ENCODE results near the gene HES5.
"Not testable (repeated sequence)": the region's sequence is repeated elsewhere in the genome, so short reads cannot be mapped to it uniquely, and the experiment has no call there.

Gene HES5

DNA sequence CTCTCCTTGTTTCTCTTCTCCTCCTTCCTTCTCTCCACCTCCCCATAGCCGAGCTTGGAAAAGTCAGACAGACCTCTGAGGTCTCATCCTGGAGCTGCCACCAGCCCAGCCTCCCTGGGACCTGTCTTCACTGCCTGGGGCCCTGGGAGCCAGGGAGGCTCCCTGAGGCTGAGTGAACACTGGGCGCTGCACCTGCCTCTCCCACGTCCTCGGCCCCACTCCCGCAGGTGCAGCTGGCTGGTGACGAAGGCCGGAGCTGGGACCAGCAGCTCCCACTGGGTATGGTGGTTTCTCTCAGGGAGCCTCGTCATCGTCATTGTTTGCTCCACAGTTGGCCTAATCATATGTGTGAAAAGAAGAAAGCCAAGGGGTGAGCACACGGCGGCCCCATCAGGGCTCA, 31.4 kb upstream of the HES5 start:
- no peak for DNase-seq (ENCODE audit: low read depth in 4 of 4, low spot score in 1 of 4)

DNA sequence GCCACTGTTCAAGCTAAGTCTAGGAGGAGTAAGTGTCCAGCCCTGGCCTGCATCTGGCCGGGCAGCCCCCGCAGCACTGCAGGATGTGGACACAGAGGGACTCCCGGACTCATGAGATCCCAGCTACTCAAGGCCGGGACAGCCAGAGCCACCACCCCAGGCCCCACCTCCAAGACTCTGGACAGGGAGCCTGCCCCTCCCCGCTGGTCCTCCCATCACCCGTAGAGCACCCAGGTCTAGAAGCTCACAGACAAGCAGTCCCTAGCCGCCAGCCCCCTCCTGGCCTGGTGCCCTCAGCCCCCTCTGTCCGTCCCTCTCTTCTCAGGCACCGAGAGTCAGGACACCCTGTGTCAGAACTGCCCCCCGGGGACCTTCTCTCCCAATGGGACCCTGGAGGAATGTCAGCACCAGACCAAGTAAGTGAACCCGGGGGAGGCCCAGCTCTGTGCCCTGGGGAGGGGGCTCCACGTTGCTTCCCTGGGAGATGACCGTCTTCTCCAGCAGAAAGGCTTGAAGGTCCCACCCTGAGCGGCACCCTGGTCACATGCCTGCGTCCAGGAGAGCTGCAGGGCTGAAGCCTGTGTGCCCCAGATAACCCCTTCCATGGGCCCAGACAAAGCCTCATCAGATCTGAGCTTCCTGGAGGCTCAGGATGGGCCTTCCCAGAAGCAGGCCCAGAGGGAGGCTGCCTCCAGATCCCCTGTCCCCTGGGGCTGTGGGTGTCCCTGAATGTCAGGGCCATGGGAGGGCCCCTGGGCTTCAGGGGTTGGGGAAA, 30.4 kb upstream of the HES5 start:
- no peak for DNase-seq (ENCODE audit: low read depth in 4 of 4, low spot score in 1 of 4)

DNA sequence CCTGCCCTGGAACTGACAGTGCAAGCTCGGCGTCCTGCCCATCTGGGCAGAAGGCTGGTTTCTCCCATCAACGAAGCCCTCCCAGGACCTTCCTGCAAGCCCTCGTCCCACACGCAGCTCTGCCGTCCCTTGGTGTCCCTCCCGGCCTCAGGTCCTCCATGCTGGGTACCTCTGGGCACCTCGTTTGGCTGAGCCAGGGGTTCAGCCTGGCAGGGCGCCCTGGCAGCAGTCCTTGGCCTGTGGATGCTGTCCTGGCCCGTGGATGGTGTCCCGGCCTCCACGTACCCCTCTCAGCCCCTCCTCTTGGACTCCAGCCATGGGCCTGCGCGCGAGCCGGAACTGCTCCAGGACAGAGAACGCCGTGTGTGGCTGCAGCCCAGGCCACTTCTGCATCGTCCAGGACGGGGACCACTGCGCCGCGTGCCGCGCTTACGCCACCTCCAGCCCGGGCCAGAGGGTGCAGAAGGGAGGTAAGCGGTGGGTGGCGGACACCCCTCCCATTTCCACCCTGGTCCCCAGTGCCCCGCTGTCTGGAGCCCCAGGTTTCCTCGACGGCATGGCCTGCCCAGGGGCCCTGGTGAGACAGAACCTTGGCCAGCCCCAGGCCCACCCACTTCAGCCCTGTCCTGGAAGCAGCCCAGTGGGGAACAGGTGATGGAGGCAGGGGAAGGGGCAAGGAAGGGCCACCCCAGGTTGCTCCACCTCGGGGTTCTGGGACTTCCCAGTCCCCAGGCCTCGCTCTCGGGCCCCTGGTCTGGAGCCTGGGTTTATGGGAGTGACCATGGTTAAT, 29.6 kb upstream of the HES5 start:
- DNase-seq (ENCODE audit: low read depth in 4 of 4, low spot score in 1 of 4), result no peak

DNA sequence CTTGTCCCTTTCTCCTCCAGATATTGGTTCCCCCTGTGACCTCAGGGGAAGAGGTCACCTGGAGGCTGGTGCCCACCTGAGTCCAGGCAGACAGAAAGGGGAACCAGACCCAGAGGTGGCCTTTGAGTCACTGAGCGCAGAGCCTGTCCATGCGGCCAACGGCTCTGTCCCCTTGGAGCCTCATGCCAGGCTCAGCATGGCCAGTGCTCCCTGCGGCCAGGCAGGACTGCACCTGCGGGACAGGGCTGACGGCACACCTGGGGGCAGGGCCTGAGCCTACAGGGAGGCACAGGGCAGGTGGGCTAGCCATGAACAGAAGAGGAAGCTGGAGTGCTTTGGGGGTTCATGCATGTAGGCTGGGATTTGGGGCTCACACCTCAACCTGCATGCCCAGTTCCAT, 28.8 kb upstream of the HES5 start:
- DNase-seq (ENCODE audit: low read depth in 4 of 4, low spot score in 1 of 4), result no peak

DNA sequence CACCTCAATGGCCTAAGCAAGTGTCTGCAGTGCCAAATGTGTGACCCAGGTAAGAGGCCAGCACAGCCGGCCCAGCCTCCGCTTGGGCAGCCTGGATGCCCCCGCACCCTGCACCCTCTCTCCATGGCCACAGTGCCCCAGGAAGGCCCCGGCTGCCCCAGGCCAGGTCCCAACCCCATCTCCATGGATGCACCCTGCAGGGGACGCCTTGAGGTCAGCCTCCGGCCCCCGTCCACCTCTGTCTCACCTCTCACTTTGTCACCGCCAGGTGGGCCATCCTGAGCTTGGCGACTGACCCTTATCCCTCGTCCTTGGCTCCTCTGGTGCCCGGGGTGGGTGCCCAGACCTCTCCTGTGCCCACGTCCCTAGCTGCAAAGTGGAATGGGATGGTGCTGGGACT, 28.4 kb upstream of the HES5 start:
- no peak for DNase-seq (ENCODE audit: low read depth in 4 of 4, low spot score in 1 of 4)

DNA sequence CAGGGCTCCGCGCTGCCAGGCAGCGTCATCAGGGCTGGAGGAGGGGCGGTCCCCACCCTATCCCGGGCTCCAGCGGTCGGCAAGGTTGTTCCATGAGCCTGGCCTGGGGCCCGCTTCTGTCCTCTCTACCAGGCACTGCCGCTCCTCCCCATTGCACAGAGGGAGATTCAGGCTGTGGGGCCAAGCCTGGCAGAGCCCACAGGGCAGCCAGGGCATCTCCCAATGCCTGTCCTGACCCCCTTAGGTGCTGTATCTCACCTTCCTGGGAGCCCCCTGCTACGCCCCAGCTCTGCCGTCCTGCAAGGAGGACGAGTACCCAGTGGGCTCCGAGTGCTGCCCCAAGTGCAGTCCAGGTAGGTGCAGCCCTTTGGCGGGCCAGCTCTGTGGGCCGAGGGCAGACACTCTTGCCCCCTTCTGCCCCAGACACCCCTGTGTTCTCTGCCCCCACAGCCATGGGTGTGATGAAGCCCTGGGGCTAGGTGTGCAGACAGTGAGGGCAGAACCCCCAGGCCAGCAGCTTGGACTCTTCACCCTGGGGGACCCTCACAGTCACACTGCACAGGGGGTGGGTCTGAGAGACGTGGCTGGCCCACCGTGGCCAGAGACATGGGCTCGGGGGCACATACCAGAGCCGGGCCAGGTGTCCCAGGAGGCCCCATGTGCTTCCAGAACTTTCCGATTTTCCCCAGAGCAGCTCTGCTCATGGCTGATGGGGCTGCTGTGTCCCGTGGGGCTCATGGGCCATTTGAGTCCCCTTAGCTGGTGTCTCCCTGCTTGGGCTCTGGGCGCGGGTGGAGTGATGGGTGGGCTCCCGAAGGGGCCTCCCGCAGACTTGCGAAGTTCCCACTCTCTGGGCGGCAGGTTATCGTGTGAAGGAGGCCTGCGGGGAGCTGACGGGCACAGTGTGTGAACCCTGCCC, 27.7 kb upstream of the HES5 start:
- DNase-seq (ENCODE audit: low read depth in 4 of 4, low spot score in 1 of 4), result no peak

DNA sequence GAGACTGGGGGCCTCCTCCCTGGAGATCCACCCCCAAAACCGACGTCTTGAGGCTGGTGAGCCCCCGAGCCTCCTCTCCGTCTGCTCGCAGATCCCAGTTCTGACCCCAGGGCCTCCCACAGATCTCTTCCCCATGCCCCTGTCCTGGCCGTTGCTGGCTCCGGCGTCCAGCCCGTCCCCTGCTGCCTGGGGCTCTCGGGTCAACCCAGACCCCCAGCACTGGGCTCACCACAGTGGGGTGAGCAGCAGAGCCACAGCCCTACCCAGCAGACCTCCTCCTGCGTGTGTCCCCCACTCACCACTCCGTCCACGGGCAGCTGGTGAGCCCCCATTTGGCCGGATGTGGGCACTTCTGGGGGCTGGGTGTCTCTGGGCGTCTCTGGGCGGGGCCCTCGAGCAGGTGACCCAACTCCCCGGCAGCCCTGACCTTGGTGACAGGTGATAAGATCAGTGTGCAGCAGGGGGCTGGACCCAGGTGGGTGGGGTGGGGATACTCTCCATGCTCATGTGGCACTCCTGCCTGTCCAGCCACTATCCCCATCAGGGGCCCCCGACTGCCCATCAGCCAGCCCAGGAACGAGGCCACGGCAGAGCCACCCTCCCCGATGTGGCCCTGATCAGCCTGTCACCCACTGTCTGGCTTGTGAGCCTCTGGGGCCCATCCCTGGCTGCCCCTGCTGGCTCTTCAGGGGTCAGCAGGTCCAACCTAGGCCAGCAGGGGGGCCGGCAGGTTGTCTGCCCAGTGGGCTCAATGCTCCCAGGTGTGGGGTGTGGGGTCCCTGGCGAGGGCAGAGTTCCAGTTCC, 26.8 kb upstream of the HES5 start:
- no peak for DNase-seq (ENCODE audit: low read depth in 4 of 4, low spot score in 1 of 4)

DNA sequence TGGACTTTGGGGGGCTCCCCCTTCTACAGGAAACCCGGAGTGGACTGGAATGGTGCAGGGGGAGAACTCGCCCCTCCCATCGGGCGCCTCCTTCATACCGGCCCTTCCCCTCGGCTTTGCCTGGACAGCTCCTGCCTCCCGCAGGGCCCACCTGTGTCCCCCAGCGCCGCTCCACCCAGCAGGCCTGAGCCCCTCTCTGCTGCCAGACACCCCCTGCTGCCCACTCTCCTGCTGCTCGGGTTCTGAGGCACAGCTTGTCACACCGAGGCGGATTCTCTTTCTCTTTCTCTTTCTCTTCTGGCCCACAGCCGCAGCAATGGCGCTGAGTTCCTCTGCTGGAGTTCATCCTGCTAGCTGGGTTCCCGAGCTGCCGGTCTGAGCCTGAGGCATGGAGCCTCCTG, 26.2 kb upstream of the HES5 start, which contains the start of gene TNFRSF14:
TNFRSF14 (plus strand) TSS at position 95 of the 401 bp plus-strand sequence; CDS start at position 389, 294 bp downstream.
- DNase-seq (ENCODE audit: low read depth in 4 of 4, low spot score in 1 of 4), result peak in 3 of 4 experiments; percentile 41 to 49 (median 46)

DNA sequence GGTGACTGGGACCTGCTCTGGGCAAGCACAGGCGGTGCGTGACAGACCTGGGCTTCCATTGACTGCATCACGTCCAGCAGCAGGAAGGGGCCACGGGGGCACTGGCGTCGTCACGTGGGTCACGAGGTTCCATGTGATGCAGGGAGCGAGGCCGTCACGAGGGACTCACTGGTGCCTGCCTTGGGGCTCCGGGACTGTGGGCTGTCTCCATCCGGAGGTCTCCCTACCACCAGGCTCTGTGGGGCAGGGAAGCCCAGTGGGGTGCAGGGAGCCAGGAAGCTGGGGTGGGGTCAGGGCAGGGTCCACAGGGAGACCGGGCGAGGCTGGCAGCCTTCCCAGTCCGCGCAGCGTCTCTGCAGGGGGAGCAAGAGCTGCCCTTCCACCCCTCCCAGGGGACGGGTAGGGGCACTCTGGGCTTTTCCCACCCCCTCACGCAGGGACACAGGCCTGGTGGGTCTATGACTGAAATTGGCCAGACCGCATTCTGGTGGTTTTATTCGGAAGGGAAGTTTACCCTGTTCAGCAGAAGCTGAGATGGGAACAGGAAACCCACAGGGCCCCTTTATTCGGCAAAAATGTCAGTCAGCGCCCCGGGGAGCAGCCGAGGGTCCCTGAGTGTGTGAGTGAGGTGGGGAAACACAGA, 25.7 kb upstream of the HES5 start:
- DNase-seq (ENCODE audit: low read depth in 4 of 4, low spot score in 1 of 4), result peak in 3 of 4 experiments; percentile 40 to 69 (median 59)

DNA sequence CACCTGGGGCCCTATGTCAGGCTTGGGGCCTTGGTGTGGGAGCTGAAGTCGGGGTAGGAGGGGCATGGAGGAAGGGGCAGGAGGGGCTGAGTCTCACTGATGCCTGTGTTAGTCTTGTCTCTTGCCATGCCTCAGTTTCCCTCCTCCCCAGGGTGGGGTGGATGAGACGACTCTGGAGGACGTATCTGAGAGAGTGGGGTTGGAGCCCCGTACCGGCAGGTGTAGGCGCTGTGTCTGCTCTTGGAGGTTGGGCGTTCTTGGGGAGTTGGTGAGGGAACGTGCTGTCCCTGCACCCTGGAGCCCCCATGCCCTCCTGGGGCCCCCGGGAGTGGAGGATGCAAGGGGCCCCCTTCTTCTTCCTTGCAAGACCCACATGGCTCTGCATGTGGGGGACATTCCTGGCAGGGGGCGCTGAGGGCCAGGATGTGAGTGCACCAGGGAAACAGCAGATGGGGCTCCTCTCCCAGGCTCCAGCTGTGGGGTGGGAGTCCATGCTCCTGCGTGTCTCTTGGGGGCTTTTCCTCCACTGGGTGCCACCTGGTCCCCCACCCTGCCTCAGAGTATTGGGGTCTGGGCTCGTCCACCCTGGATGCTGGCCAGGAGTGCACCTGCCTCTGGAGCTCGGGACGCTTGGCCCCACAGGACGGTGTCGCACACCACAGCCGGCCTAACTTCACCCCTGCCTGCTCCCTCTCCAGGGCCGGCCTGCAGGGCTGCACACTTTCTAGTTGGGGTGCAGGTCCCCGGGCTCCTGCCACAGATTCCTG, 24.7 kb upstream of the HES5 start:
- no peak for DNase-seq (ENCODE audit: low read depth in 4 of 4, low spot score in 1 of 4)

DNA sequence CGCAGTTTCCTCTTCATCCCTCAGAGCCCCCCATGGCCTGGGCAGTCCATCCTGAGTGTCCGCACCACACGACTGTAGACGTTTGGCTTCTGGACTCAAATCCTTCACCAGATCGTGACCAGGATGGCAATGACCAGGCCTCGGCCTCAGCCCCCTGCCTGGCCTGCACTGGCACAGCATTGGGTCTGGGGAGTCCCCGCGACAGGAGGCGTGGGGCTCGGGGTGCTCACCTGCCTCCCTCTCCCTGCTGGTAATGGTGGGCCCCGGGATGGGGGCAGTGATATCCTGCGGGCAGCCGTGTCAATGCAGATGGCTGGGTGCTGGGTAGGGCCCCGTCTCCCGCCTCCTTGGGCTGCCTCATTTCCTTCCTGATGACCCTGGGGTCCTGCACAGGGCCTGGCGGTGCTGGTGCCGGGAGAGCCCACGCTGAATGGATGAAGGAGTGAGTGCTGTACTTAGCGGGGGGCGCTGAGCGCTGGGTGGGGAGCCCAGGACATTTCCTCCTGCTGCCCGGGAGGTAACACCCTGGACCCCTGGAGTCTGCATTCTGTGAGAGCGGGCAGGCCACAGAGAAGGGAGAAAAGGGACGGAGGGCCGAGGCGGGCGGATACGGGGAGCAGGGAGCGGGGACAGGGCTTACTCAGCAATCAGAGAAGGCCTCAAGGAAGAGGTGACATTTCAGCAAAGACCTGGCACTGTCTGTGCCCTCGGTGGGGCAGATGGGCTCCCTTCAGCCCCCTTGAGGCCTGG, 24.0 kb upstream of the HES5 start:
- DNase-seq (ENCODE audit: low read depth in 4 of 4, low spot score in 1 of 4), result no peak

DNA sequence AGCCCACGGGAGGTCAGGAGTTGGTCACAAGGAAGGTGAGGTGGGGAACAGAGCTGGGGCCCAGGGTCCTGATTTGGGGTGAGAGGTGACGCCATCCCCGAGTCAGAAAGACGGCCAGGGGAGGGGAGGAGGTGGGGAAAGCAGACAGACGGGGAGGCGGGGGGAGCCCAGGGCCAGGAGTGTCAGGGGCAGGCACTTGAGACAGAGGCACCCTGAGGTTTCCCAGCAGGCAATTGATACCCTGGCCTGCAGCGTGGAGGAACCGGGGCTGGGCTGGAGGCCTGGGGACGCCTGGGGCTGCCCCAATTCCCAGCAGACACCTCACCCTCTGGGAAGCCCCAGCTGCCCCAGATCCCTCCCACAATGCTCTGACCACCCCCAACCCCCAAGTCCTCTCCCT, 23.0 kb upstream of the HES5 start:
- DNase-seq (ENCODE audit: low read depth in 4 of 4, low spot score in 1 of 4), result not testable (repeated sequence)

DNA sequence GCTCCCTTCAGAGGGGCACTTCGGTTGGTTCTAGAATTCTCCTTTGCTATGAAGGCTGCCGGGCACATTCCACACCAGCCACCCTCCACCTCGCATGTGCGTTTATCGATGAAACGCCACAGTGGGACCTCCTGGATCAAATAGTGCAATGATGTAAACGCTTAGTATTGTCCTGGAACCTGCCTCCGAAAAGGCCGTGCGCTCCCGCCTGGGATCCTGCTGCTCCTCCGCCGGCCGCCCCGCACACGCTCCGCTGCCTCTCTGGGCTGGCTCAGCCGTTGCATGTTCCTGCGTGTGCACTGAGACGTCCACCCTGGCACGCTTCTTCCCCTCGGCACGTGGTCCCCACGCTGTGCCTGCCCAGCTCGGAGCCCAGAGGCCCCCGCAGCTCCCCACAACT, 22.1 kb upstream of the HES5 start:
- no peak for DNase-seq (ENCODE audit: low read depth in 4 of 4, low spot score in 1 of 4)

DNA sequence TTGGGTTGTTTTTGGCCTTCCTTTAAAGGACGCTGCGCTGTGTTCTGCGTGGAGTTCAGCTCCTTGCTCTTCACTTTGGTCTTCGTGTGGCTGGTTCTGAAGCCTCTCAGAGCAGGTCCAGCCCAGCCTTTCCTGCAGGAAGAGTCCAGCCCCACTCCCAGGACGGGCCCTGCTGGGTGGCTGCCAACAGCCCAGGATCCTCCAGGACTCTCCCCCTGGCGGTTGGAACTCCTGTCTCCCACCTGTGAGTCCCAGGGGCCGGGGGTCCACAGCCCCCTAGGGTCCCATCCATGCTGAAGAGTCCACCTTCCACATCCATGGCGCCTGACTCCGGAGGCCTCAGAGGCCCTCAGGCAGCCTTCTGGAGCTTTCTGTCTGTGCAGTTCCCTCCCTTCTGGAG, 21.5 kb upstream of the HES5 start:
- not testable (repeated sequence) for DNase-seq (ENCODE audit: low read depth in 4 of 4, low spot score in 1 of 4)

DNA sequence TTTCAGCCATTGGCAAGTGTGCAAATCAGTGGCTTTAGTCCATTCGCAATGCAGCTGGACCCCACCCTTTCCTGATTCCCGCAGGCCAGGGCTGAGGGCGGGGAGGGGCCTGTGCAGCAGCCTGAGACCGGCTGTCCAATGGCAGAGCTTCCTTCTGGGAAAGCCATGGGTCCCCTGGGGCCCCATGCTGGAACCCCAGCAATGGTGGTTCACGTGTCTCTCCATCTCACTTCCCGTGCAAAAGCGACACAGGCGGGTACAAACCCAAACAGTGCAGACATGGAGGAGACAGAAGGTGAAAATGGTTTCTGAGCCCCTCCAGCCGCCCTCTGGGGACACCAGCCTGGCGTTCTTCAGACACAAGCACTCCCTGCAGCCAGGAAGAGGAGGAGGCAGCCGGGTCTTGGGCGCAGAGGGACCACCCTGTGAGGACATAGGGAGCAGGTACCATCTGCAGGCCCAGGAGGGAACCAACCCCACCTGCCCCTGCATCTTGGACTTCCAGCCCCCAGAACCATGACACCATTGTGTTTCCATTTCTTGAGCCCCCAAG, 20.3 kb upstream of the HES5 start:
- not testable (repeated sequence) for DNase-seq (ENCODE audit: low read depth in 4 of 4, low spot score in 1 of 4)

DNA sequence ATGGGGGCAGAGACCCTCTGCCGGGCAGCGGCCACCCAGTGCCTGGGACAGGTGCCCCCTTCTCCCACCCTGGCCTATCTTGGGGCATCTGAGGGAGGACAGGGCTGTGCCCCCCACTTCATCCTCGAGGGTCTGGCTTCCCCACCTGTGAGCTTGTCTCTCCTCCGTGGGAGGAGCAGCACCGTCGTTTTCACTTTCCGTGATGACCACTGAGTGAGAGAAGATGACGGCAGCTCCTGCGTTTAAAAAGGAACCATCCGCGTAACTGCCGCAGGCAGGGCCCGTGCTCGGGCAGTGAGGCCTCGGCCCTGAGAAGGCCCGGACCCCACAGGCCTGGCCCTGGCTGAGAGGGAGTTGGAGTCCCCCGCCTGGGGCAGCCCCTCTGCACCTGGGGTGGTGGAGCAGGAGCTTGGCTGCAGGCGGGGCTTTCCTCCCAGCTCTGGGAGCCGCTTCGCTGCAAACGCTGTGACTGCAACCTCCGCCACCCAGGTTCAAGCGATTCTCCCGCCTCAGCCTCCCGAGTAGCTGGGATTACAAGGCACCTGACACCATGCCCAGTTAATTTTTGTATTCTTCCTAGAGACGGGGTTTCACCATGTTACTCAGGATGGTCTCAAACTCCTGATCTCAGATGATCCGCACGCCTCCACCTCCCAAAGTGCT, 19.4 kb upstream of the HES5 start:
- not testable (repeated sequence) for DNase-seq (ENCODE audit: low read depth in 4 of 4, low spot score in 1 of 4)

DNA sequence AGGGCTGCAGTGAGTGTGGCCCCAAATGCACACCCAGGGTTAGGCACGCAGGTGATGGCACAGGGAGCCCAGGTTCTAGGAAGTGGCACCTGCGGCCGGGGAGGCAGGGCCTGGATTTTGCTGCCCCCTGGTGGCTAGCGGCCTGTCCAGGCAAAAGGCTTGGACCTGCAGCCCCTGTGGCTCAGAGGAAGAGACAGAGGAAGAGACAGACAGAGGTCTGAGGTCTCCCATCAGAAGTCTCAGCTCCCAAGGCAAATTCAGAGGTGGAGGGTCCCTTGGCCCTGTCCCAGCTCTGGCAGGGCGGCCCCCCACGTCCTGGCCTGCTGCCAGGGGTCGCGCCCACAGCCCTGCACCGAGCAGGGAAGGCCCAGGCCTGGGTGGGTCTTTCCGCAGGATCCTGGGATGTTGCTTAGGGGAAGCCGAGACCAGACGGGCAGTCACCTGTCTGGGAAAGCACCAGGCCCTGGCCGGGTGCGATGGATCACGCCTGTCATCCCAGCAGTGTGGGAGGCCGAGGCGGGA, 18.1 kb upstream of the HES5 start:
- peak in 3 of 4 experiments; percentile 69 to 78 (median 70) for DNase-seq (ENCODE audit: low read depth in 4 of 4, low spot score in 1 of 4)
